Measurements from ENCODE around the gene CHMP4A. TPM values are rescaled to one million over a fixed set of nuclear protein-coding genes. Genes with fewer than 3 reads are reported as not detected.

CHMP4A gene
- total RNA-seq, 1 donor from 2014 or later = 5.3 TPM

GRCh38 chr14:24196071-24197055 is 16.9 kb downstream of the CHMP4A start:
- DNase-seq (ENCODE audit: low spot score) = peak; percentile 13

DNA sequence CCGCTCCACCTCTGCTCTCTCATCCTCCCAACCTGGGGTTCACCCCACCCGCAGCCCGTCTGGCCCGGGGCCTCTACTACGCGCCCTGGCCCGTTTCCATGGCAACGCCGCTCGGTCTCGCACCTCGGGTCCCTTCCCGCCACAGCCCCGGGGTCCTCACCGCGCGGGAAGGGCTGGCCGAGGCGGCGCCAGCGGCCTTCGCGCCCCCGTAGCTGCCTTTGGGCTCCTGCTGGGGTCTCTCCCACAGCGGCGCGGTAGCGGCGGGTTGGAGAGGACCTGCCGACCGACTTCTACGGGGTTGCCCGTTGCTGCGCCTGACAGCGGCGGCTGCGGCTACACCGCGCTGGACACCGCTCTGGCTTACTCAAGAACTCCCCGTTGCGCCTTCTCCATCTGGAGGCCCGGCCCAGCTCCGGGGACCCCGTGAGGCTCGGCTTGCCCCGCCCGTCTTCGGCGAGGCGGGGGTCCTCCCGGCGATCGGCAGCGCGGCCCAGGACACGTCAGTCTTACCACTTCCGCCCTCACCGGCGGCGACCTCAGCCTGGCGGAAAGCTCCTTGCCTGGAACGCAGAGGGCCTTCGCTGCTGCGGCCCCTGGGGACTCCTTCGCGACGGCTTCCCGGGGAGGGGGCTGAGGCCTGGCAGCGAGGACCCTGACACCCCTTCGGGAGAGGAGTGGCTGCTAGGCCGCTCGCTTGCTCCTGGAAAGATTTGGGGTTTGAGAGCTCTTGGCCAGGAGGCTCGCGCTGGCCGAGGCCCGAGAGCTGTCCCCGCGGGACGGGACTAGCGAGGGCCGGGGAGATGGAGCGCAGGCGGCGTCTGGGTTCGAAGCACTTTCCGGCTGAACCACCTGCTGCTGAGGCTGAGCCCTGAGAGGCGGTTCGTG is 17.9 kb downstream of the CHMP4A start, which contains the start of gene TM9SF1:
Gene TM9SF1, minus strand, starts transcription at position 256 of the 885 bp plus-strand sequence. CDS start 422 bp downstream, outside the sequence.
- peak; percentile 92 for DNase-seq (ENCODE audit: low spot score)

DNA sequence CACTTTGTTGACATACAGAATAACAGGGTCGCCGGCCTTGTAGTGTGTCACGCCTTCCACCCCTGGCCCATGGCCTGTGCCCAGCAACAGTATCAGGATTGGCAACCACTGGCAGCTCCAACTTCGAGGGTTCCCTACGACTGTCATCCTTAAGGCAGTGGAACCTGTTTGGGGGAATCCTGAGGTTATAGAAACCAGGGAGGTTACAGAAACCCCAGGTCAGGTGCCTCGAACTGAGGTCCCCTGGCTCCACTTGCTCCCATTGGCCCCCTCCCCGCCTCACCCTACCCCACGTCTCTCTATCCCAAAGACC is 18.5 kb downstream of the CHMP4A start:
- peak; percentile 14 for DNase-seq (ENCODE audit: low spot score)

DNA sequence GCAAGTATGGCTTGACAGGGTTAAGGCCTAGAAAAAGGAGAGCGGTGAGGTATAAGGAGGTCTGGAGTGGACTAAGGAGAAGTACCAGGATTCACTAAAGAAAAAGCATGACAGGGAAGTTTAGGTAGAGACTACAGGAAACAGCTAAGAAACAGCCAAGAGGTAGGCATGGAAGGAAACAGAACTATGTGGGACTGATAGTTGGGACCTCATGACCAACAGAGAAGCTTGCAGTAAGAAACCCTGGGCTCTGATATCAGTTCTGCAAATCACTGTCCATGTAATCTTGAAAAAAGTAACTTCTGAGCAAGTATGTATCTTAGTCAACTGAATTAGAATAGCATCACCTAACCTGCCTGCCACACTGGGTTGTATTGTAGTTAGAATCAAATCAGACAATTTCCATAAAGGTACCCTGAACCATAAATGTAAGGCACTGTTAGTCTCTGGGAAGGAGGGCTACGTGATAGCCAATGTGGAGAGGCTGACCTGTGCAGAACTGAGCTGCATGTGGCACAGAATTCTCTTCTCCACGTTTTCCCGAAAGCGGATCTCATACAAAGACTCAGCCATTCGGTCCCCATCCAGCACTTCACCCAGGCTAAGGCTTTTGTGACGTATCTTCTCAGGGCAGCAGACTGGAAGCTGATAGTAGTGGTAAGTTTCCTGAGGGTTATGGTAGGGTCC is 19.0 kb downstream of the CHMP4A start:
- no peak for DNase-seq (ENCODE audit: low spot score)

- no peak for DNase-seq (ENCODE audit: low spot score)
Observed at GRCh38 chr14:24192933-24193332, 20.4 kb downstream of the CHMP4A start.

DNA sequence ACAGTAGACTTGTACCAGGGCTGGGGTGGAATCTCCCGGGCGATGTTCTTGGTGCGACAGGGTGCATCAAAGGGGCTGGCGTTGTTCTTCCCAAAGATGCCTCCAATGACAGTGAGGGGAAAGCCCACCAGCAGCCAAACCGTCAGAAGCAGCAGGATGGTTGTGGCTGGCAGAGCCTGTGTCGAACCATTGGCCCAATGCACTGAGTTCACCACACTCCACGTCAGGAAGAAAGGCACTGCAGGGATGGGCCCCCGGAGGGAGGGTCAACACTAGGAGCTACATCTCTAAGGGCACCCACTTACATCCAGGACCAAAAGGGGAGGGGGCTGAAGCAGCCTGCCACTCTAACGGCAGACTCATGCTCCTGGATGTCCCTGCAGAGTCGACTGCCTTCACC is 22.9 kb downstream of the CHMP4A start:
- no peak for DNase-seq (ENCODE audit: low spot score)

GRCh38 chr14:24189460-24189859 is 23.8 kb downstream of the CHMP4A start:
- no peak for DNase-seq (ENCODE audit: low spot score)

- DNase-seq (ENCODE audit: low spot score) = no peak
Observed at GRCh38 chr14:24189059-24189375, 24.3 kb downstream of the CHMP4A start.

GRCh38 chr14:24188251-24189058 is 24.8 kb downstream of the CHMP4A start, which contains the start of gene IPO4:
Gene IPO4 (minus strand): TSS chr14:24188816. CDS start chr14:24188787, 29 bp downstream.
- peak; percentile 98 for DNase-seq (ENCODE audit: low spot score)

DNA sequence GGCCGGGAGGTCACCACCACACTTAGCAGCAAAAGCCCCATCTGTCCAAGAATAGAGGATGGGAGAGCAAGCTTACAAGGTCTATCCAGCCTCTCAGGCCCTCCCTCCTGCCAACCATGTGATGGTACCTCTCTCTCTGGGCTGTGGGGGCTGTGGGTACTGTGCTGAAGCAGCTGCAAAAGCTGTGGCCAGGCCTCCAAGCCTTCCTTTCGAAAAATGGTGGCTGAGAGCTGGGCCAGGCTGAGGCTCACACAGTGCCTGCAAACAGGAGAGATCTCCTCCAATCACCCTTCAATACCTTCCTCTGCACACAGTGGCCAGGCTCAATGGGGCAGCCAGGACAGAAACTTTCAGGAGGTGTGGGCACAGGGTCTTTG is 25.8 kb downstream of the CHMP4A start:
- DNase-seq (ENCODE audit: low spot score) = no peak

GRCh38 chr14:24186831-24187538 is 26.3 kb downstream of the CHMP4A start:
- DNase-seq (ENCODE audit: low spot score) = no peak

GRCh38 chr14:24185741-24186140 is 27.5 kb downstream of the CHMP4A start:
- no peak for DNase-seq (ENCODE audit: low spot score)

GRCh38 chr14:24185026-24185425 is 28.3 kb downstream of the CHMP4A start:
- DNase-seq (ENCODE audit: low spot score) = no peak

DNA sequence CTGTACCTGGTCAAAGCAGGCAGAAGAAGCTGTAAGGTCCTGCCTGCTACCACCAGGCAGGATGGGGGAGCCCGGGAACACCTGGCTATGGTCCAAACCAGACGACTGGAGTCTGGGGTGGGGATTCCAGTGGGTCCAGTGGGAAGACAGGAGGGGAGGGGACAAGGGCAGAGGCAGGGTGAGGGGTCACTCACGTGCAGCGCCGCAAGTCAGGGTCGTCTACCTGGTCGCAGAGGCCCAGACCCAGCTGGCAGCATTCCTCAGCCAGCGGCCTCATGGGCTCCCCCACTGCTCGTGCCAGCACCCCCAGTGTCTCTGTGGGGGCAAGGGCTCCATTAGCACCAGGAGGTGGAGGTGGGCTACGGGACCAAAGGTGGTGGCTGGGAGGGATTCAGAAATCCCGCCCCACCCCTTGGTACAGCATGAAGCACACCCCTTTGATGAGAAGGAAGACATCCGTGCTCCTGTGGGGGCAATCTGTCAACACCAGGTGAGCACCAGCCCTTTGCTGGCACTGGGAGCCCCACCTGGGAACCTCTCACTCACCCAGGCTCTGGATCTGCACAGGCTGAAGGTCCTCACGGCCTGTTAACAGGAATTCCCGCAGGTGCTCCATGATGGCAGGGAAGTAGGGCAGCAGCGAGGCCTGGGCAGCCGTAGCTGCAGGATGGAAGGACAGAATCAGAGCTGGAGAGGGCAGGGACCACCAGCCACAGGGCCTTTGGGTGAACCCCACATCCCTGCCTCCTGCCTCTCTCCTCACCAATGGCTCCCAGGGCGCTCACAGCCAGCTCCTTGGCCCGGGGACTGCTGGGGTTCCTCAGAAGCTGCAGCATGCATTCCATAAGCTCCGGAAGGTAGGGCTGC is 29.0 kb downstream of the CHMP4A start:
- no peak for DNase-seq (ENCODE audit: low spot score)

DNA sequence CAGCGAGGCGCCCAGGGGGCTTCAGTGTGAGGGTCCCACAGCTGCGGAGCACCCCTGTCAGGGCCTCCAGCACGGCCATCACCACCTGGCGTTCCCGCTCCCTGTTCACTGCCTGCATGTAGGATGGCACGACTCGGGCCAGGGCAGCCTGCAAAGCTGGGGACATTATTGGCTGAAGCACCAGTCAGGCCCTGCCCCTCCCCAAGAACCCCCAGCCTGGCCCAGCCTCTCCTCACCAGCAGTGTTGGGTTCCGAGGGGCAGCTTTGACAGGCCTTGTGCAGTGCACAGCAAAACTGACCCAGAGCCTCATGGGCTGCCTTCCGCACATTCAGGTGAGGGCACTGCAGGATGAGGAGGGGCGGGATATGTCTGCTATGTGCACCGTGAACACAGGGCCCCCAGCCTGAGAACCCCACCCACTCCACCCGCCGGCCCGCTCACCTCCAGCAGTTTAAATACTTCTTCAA is 30.2 kb downstream of the CHMP4A start:
- DNase-seq (ENCODE audit: low spot score) = no peak

- DNase-seq (ENCODE audit: low spot score) = no peak
Observed at GRCh38 chr14:24182110-24182882, 31.0 kb downstream of the CHMP4A start.

DNA sequence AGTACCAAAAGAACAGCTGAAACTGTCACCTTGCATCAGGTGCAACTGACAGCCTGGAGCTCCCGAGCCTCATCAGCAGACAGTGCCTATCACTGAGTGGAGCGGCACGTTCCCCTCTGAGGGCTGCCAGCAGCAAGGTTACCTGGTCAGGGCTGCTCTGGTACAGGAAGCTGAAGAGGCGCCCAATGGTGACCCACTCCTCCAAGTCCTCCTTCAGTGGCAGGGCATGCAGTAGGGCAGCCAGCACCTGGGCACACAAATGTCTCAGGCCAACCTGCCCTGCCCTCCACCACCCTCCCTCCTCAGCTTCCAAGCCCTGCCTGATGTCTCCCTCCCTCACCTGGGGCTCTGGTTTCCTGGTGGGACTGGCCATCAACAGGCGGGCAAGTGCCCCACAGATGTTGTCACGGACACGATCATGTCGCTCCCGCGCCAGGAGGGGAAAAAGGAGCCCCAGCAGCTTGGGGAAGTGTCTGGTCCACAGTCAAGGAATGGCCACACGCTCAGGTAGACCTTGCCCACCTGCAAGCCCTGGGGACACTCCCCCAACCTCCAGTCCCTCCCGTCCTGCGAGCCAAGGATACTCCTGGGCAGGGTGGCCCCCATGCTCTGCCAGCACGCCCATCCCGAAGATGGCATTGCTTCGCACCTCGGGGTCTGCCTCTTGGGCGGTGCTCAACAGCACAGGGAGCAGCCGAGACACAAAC is 31.8 kb downstream of the CHMP4A start:
- no peak for DNase-seq (ENCODE audit: low spot score)

Data from umbilical cord (tissue), 2 donors.